A673 (cell line): Measurements from ENCODE around the gene TACC2.
"Not testable (repeated sequence)": the region's sequence is repeated elsewhere in the genome, so short reads cannot be mapped to it uniquely, and the experiment has no call there.

Source experiments
- CTCF ChIP-seq: fragments of 300-800, 200-600 bp; sonication (generic); conservative IDR thresholded peaks from 2 replicates; pipeline ENCODE4 v1.5.1; 2017; ENCODE audit warnings: low read depth, mild to moderate bottlenecking, antibody characterized with exemption, low read length, moderate library complexity, mixed read lengths
- EZH2 ChIP-seq: fragments of 200-600 bp; sonication (generic); IDR thresholded peaks from 2 replicates; pipeline ENCODE4 v1.6.1; 2017; ENCODE audit warnings: borderline replicate concordance, low read depth, mild to moderate bottlenecking, mixed read lengths, antibody characterized with exemption, low read length; ENCODE audit not compliant: poor library complexity, severe bottlenecking

- not testable (repeated sequence) for TF ChIP-seq EZH2, CTCF
Measured at GRCh38 chr10:122075876-122076275, 86.9 kb downstream of the TACC2 start.
